K562 (cell line): Measurements from ENCODE around the gene GUCY1A1. TPM values are rescaled to one million over a fixed set of nuclear protein-coding genes. Genes with fewer than 3 reads are reported as not detected.

Experiments
- ATAC-seq: fragments of 200-7000 bp; cut with Tn5 transposase; 3 replicates; pipeline ENCODE4 v1.9.1; 2020; ENCODE audit warnings: moderate library complexity
- BruUV-seq: library from RNA; stranded (reverse); fragments of 400-500 nt; replicated peaks from 2 replicates; lab custom pipeline; 2021; lab: Mats Ljungman, UMichigan
- CTCF ChIA-PET: fragments of 300-600 bp; formaldehyde crosslinking; extraction: SDS; loops from one replicate; lab custom pipeline; 2021; ENCODE audit warnings: low intra/inter-chr PET ratio; lab: Yijun Ruan, JAX
- POLR2A ChIA-PET: fragments of 300-600, 350-650 bp; sonication (Branson Sonifier 250); formaldehyde crosslinking; extraction: SDS; loops from one replicate; lab custom pipeline; 2021; ENCODE audit warnings: antibody characterized with exemption, inconsistent platforms; lab: Yijun Ruan, JAX
- DNase-seq, 4 experiments: peaks; one replicate each; pipeline versions ENCODE4 v3.0.0 to v3.0.0-alpha.2; 2011 to 2018; ENCODE audit warnings: low spot score in 3 of 4, mixed read lengths in 3 of 4; ENCODE audit errors: extremely low read depth in 1 of 4
- FAIRE-seq: peaks from 2 replicates; lab custom pipeline; 2011; peaks lifted over from hg19 to GRCh38; lab: Jason Lieb, UNC
- H2AFZ ChIP-seq: 2 replicates; pipeline ENCODE4 v1.6.0; 2011; ENCODE audit warnings: low read depth, low read length, control low read depth, inconsistent platforms
- H3K27ac ChIP-seq: fragments of 200-600 bp; 3 replicates; pipeline ENCODE4 v1.8.0; 2011; ENCODE audit warnings: low read depth, mild to moderate bottlenecking, control low read depth, inconsistent platforms, low read length, moderate library complexity, mixed read lengths; ENCODE audit errors: extremely low read depth
- H3K27me3 ChIP-seq, 2 experiments: fragments of 300-600 bp in 1 of 2; 2 replicates in 1 of 2; 3 replicates in 1 of 2; pipeline versions ENCODE4 v1.6.0 to v1.8.0; 2011; ENCODE audit warnings: inconsistent platforms in 2 of 2, low read length in 2 of 2, mild to moderate bottlenecking in 1 of 2, mixed read lengths in 1 of 2, moderate library complexity in 1 of 2; ENCODE audit not compliant: control insufficient read depth in 2 of 2, insufficient read depth in 2 of 2
- H3K36me3 ChIP-seq: fragments of 300-600 bp; 3 replicates; pipeline ENCODE4 v1.8.0; 2011; ENCODE audit warnings: mild to moderate bottlenecking, low read length, inconsistent platforms; ENCODE audit not compliant: control insufficient read depth, insufficient read depth
- H3K4me1 ChIP-seq, 2 experiments: fragments of 200-600 bp in 1 of 2; replicated peaks in 1 of 2; 2 replicates in 1 of 2; 3 replicates in 1 of 2; pipeline versions ENCODE4 v1.5.1 to v1.8.0; 2011; ENCODE audit warnings: inconsistent platforms in 2 of 2, low read length in 2 of 2, mild to moderate bottlenecking in 1 of 2, mixed read lengths in 1 of 2, moderate library complexity in 1 of 2; ENCODE audit not compliant: control insufficient read depth in 2 of 2, insufficient read depth in 2 of 2
- H3K4me2 ChIP-seq: 2 replicates; pipeline ENCODE4 v1.6.1; 2011; ENCODE audit warnings: low read length, control low read depth, inconsistent platforms, mixed read lengths; ENCODE audit not compliant: insufficient read depth
- H3K4me3 ChIP-seq: fragments of 200-600 bp; sonication (generic), shearing (Covaris generic); 2 replicates; pipeline ENCODE4 v1.5.1; 2016; ENCODE audit warnings: control low read depth, inconsistent platforms
- H3K79me2 ChIP-seq: fragments of 200-600 bp; 3 replicates; pipeline ENCODE4 v1.8.0; 2011; ENCODE audit warnings: low read length, inconsistent platforms; ENCODE audit not compliant: control insufficient read depth, insufficient read depth
- H3K9ac ChIP-seq, 2 experiments: 2 replicates each; pipeline versions ENCODE4 v1.6.0 to v1.6.1; 2011; ENCODE audit warnings: low read depth in 2 of 2, low read length in 2 of 2, control low read depth in 1 of 2, inconsistent platforms in 1 of 2, mild to moderate bottlenecking in 1 of 2, mixed read lengths in 1 of 2; ENCODE audit not compliant: insufficient read depth in 1 of 2
- H3K9me1 ChIP-seq: one replicate; pipeline ENCODE4 v1.6.0; 2011; ENCODE audit warnings: inconsistent platforms, mild to moderate bottlenecking, low read length, moderate library complexity; ENCODE audit not compliant: control insufficient read depth, insufficient read depth
- H3K9me3 ChIP-seq: replicated peaks from 2 replicates; pipeline ENCODE4 v1.5.1; 2011; ENCODE audit warnings: low read depth, low read length, inconsistent platforms; ENCODE audit not compliant: control insufficient read depth, insufficient read depth
- H4K20me1 ChIP-seq: replicated peaks from 2 replicates; pipeline ENCODE4 v1.6.1; 2011; ENCODE audit warnings: low read length, inconsistent platforms, mixed read lengths; ENCODE audit not compliant: control insufficient read depth, insufficient read depth
- ESRRA ChIP-seq: fragments of 450-650 bp; IDR thresholded peaks from 2 replicates; pipeline ENCODE4 v1.6.1; 2014; ENCODE audit warnings: low read depth, mild to moderate bottlenecking, moderate library complexity, borderline replicate concordance
- ZNF165 ChIP-seq: fragments of 250-450 bp; sonication (Bioruptor Pico); IDR thresholded peaks from 2 replicates; pipeline ENCODE4 v1.4.0; 2020; ENCODE audit warnings: borderline replicate concordance
- WGBS: fragments of 100-300 bp; shearing (Covaris generic); methylation state at CpG from one replicate; pipeline ENCODE4 v1.1.6; 2016; ENCODE audit warnings: low coverage, mixed read lengths; ENCODE audit not compliant: insufficient coverage; ENCODE audit errors: missing lambda C conversion rate; 5-methylcytosine and 5-hydroxymethylcytosine counted together
- in situ Hi-C: fragments of 300-500 bp; cut with MboI; formaldehyde crosslinking; loops from 4 replicates; pipeline ENCODE4 v1.15.0; 2018; ENCODE audit warnings: inconsistent platforms, mixed read lengths
- intact Hi-C: fragments of 100-400 bp; cut with micrococcal nuclease; formaldehyde crosslinking; loops from 2 replicates; pipeline ENCODE4 v1.14.2; 2022
- polyA plus RNA-seq, 8 experiments: library from polyadenylated mRNA; depleted of rRNA in 4 of 8; stranded (reverse) in 5 of 8; unstranded in 3 of 8; fragments of >200 nt; fragmentation: Nextera tagmentation in 2 of 8; fragmentation: Illumina TruSeq in 1 of 8; extraction: Ambion mirVana in 2 of 8; extraction: Trizol in 1 of 8; gene quantifications; 2 replicates each; pipeline versions ENCODE4 v1.2.1 to v1.2.3, GENCODE V29; 2011 to 2014; ENCODE audit warnings: inconsistent platforms in 1 of 8, missing spikeins in 1 of 8
- total RNA-seq, 7 experiments: library from RNA; depleted of rRNA in 6 of 7; stranded (reverse); fragments of >200 nt in 6 of 7; fragmentation: Illumina TruSeq in 2 of 7; extraction: Trizol in 2 of 7; gene quantifications; 2 replicates each; pipeline versions ENCODE4 v1.2.1 to v1.2.3, GENCODE V29; 2011 to 2021; ENCODE audit warnings: low replicate concordance in 1 of 7

GUCY1A1 gene
- total and polyA plus RNA-seq, 9 of the 15 experiments (the other 6 are each of a cell fraction or from before 2014, with no cell fraction given): not detected

DNA sequence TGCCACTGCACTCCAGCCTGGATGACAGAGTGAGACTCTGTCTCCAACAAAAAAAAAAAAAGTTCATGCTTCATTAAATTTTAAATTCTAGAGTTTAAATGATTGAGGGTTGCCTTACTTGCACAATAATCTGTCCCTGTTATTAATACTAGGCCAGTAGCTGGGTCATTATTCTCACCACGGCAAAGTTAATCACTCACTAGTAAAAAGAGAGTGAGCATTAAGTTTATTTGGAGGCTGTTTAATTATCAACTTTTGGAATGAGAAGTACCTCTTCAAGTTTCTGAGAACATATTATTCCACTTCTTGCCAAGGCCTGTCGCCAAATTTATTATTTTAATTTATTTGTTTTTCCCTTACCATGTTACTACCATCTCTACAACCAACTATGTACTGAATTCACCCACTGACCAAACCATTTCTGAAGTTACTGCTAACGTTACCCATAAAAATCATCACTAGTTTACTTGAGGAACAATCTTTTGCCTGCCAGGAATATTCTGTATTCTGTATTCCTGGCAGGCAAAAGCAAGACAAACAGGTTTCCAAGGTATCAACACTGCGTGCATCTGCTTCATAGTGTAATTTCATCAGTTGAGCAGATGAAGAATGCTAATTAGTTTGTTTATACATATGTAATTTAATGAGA is 26.5 kb downstream of the GUCY1A1 start:
- Histone ChIP-seq H3K27ac (no peak overlapping the region), H4K20me1 (no peaks in the 10 kb centered on the region), H3K79me2 (no peaks in the 10 kb centered on the region), H3K27me3 (no peaks in the 10 kb centered on the region), H3K9me1 (no peaks in the 10 kb centered on the region), H3K4me1 (no peaks in the 10 kb centered on the region), H3K4me2 (no peak overlapping the region), H3K36me3 (no peaks in the 10 kb centered on the region), H3K9ac (no peak overlapping the region), H3K4me3 (no peak overlapping the region), H2AFZ (no peak overlapping the region), H3K9me3 (no peaks in the 10 kb centered on the region)
- FAIRE-seq (no peak), DNase-seq (no peak), ATAC-seq (no peak)
- in situ Hi-C loops: no loop called here
- POLR2A ChIA-PET: no interaction called here
- BruUV-seq: no TSS peak
- no peak for TF ChIP-seq ESRRA
- WGBS: 1% methylated on average over 4 of the region's 4 CpGs
- CTCF ChIA-PET: no interaction called here
- intact Hi-C loops: no loop called here

DNA sequence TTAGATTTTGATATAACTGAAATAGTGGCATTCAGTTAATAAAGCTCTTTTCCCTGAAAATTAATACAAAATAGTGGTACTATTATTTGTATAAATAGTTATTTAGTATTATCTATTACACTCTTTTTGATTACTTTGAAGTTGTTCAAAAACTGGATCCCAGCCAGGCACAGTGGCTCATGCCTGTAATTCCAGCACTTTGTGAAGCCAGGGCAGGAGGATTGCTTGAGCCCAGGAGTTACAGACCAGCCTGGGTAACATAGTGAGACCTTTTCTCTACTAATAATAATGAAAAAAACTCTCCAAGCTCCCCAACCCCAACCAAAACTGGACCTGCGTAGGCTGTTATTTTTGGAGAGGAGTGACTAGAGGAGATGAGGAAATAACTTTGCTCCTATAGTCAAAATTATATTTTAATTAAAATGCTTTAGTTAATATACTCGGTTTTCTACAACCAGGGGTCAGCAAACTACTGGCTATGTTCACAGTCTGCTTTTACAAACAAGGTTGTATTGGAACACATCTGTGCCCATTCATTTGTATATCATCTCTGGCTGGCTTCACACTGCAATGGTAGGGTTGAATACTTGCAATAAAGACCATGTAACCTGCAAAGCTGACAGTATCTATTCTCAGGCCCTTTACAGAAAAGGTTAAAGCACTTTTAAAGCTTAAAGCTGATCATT is 27.6 kb downstream of the GUCY1A1 start:
- Histone ChIP-seq H3K36me3 (no peaks in the 10 kb centered on the region), H3K9me3 (no peaks in the 10 kb centered on the region), H3K4me1 (no peaks in the 10 kb centered on the region), H3K9ac (no peak overlapping the region), H3K27ac (no peak overlapping the region), H3K79me2 (no peaks in the 10 kb centered on the region), H3K4me2 (no peak overlapping the region), H2AFZ (no peak overlapping the region), H3K27me3 (no peaks in the 10 kb centered on the region), H3K4me3 (no peak overlapping the region), H4K20me1 (no peaks in the 10 kb centered on the region), H3K9me1 (no peaks in the 10 kb centered on the region)
- in situ Hi-C loops: no loop called here
- FAIRE-seq (no peak), ATAC-seq (no peak), DNase-seq (no peak)
- TF ChIP-seq ZNF165 (CRISPR knock-in tag): no peak
- ChIA-PET POLR2A (no interaction called here), CTCF (no interaction called here)
- BruUV-seq: no TSS peak
- 3% methylated on average over 2 of the region's 2 CpGs for WGBS
- intact Hi-C loops: no loop called here
